A549 (cell line): Measurements from ENCODE around the gene NRXN2.
A peak's percentile ranks its signal among the peaks of the same experiment; 100 is the strongest.

Experiments
- BHLHE40 ChIP-seq: IDR thresholded peaks from 2 replicates; pipeline ENCODE4 v1.6.1; 2012; ENCODE audit warnings: low read depth, low read length, inconsistent platforms
- CHD2 ChIP-seq: fragments of 150-350 bp; IDR thresholded peaks from 2 replicates; pipeline ENCODE4 v1.6.1; 2014; ENCODE audit warnings: low read length; ENCODE audit not compliant: partially characterized antibody
- EHMT2 ChIP-seq: fragments of 200-600 bp; sonication (generic); IDR thresholded peaks from 2 replicates; pipeline ENCODE4 v1.6.1; 2016; ENCODE audit warnings: antibody characterized with exemption, low read depth, mild to moderate bottlenecking, moderate library complexity
- EP300 ChIP-seq, 2 experiments: fragments of >200 bp; sonication (Bioruptor Twin); formaldehyde crosslinking; IDR thresholded peaks; 2 replicates in 1 of 2; 3 replicates in 1 of 2; pipeline ENCODE4 v1.6.1; 2016 to 2017
- GATA3 ChIP-seq: IDR thresholded peaks from 2 replicates; pipeline ENCODE4 v1.6.1; 2012; ENCODE audit warnings: borderline replicate concordance
- HDAC2 ChIP-seq: fragments of 200-600 bp; sonication (generic); IDR thresholded peaks from 2 replicates; pipeline ENCODE4 v1.6.1; 2016
- HEYL ChIP-seq: fragments of 250-450 bp; sonication (Bioruptor Pico); IDR thresholded peaks from 2 replicates; pipeline ENCODE4 v1.8.0; 2021; ENCODE audit warnings: mild to moderate bottlenecking, moderate library complexity
- JUNB ChIP-seq: fragments of >200 bp; sonication (Bioruptor Twin); formaldehyde crosslinking; IDR thresholded peaks from 2 replicates; pipeline ENCODE4 v1.6.1; 2016
- MAZ ChIP-seq: fragments of 150-350 bp; IDR thresholded peaks from 2 replicates; pipeline ENCODE4 v1.6.1; 2014; ENCODE audit warnings: antibody characterized with exemption, low read depth, low read length, borderline replicate concordance
- POLR2A ChIP-seq: IDR thresholded peaks from 2 replicates; pipeline ENCODE4 v1.6.1; 2012; ENCODE audit warnings: mild to moderate bottlenecking, low read length
- TF ChIP-seq, protein P1 (sequence below): fragments of >200 bp; sonication (Bioruptor Twin); formaldehyde crosslinking; IDR thresholded peaks from 3 replicates; pipeline ENCODE4 v1.5.1; 2016

DNA sequence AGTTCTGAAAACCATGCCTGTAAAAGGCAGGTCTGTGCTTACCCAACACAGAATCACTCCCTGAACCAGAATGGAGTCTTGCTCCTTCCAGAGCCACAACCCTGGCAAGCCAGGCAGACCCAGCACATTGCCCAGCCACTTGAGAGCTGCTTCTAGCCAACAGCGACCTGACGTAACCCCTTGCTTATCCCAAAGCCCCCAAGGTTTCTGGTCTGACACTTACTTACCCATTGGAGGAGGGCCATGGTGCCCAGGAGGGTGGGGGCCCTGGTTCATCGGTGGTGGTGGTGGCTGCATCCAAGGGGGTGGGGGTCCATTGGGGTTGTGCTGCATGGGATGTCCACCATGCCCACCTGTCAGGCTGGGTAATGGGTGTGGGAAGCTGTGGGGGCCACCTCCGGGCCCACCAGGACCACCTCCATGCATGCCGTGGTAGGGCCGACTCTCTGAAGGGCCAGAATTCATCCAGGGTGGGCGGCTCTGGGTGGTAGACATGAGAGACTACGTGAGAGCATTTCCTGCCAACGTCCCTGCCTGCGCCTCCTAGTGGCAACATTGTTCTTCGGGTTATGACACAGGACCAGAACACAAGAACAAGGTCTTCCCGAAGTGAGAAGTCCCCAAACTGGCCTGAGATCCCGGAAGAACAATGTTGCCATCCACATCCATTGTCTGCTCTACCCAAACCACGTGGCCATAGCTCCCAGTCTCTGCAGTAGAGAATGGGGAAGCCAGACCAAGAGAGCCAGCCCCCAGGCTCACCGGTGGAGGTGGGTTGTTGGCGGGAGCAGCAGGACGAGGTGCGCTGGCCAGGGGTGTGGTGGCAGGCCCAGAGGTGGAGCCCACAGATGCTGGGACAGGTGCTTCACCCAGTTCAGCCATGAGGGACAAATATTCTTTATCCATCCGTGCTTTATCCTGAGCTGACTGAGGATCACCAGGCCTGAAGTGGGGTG, 44.6 kb upstream of the NRXN2 start:
- TF ChIP-seq MAZ (no peak), EP300 (IDR thresholded peaks at IDR 0.05) (no peak), POLR2A (no peak), GATA3 (no peak), HEYL (CRISPR knock-in tag) (no peak), HDAC2 (no peak), JUNB (no peak), BHLHE40 (no peak), CHD2 (no peak), EHMT2 (no peak)
- TF ChIP-seq, protein P1, sequence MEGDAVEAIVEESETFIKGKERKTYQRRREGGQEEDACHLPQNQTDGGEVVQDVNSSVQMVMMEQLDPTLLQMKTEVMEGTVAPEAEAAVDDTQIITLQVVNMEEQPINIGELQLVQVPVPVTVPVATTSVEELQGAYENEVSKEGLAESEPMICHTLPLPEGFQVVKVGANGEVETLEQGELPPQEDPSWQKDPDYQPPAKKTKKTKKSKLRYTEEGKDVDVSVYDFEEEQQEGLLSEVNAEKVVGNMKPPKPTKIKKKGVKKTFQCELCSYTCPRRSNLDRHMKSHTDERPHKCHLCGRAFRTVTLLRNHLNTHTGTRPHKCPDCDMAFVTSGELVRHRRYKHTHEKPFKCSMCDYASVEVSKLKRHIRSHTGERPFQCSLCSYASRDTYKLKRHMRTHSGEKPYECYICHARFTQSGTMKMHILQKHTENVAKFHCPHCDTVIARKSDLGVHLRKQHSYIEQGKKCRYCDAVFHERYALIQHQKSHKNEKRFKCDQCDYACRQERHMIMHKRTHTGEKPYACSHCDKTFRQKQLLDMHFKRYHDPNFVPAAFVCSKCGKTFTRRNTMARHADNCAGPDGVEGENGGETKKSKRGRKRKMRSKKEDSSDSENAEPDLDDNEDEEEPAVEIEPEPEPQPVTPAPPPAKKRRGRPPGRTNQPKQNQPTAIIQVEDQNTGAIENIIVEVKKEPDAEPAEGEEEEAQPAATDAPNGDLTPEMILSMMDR, result peak; percentile 74
